ENCODE results near the gene ARHGAP30. TPM values are rescaled to one million over a fixed set of nuclear protein-coding genes. Genes with fewer than 3 reads are reported as not detected.

ARHGAP30 gene
- total and polyA plus RNA-seq, 2 of the 8 experiments (the other 6 are each of a cell fraction or from before 2014, with no cell fraction given), result 0.27 to 0.39 TPM

DNA sequence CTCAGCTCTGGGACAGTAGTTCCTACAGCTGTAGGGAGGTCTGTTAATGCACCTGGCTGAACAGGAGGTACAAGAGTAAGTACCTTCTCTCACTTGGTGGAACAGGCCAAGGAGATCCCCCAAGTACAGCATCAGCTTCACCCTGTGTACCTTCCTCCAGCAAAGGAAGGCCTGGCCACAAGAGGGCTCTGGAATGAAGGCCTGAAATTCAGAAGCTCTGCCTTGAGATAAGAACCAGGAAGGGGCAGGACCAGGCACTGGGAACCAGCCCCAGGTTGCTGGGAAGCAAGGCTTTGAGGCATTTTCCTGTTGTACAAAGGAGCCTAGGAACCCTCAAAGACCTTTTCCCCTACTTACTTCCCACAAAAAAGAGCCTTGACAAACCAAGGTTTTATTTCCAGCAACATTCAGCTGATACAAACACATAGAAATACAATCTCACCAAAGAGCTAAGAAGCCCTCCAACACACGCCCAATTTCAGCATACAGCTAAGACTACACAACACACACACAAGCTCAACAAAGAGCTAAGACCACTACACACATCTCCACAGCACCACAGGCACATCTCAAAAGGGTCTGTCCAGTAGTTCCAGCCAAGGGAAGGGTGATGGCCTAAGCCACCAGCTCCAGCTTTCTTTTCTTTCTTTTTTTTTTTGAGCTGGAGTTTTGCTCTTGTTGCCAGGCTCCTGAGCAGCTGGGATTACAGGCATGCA, 72.2 kb downstream of the ARHGAP30 start (continued):
- no peak for TF ChIP-seq HDAC2 (IDR thresholded peaks at IDR 0.05; ENCODE audit: borderline replicate concordance in 1 of 2, low read depth in 2 of 2, low read length in 2 of 2)

Small RNA genes within 50 kb of the gene (small RNA-seq; reads per million reads assigned to genes)
- gene AL591806.2 (ENCODE audit: insufficient read depth), result not detected

Other genes starting within 250 kb of the ARHGAP30 start
- not detected in 2 replicates for gene CD244, start 207.0 kb downstream of the ARHGAP30 start, total RNA-seq (2021; fragmentation: NEBNext Ultra II Directional; extraction: Animal tissue kit (Norgen Biotek cat#: 25700))
- not detected in 2 replicates for gene CD244, start 207.0 kb downstream of the ARHGAP30 start, polyA plus RNA-seq (2011; rRNA removed)
- gene ITLN1, start 184.7 kb downstream of the ARHGAP30 start, total RNA-seq (2021; fragmentation: NEBNext Ultra II Directional; extraction: Animal tissue kit (Norgen Biotek cat#: 25700)), result not detected in 2 replicates
- gene ITLN1, start 184.7 kb downstream of the ARHGAP30 start, polyA plus RNA-seq (2011; rRNA removed), result not detected in 2 replicates
- 4.7 and 5.6 TPM in 2 replicates for gene ITLN2, start 115.1 kb downstream of the ARHGAP30 start, total RNA-seq (2021; fragmentation: NEBNext Ultra II Directional; extraction: Animal tissue kit (Norgen Biotek cat#: 25700))
- 6.3 and 6.8 TPM in 2 replicates for gene ITLN2, start 115.1 kb downstream of the ARHGAP30 start, polyA plus RNA-seq (2011; rRNA removed)
- 143 and 159 TPM in 2 replicates for gene F11R, start 48.7 kb downstream of the ARHGAP30 start, total RNA-seq (2021; fragmentation: NEBNext Ultra II Directional; extraction: Animal tissue kit (Norgen Biotek cat#: 25700))
- 170 and 200 TPM in 2 replicates for gene F11R, start 48.7 kb downstream of the ARHGAP30 start, polyA plus RNA-seq (2011; rRNA removed)
- 60.4 and 60.9 TPM in 2 replicates for gene TSTD1, start 30.9 kb downstream of the ARHGAP30 start, total RNA-seq (2021; fragmentation: NEBNext Ultra II Directional; extraction: Animal tissue kit (Norgen Biotek cat#: 25700))
- gene TSTD1, start 30.9 kb downstream of the ARHGAP30 start, polyA plus RNA-seq (2011; rRNA removed), result 314 and 360 TPM in 2 replicates
- 68.9 and 74.6 TPM in 2 replicates for gene USF1, start 23.9 kb downstream of the ARHGAP30 start, total RNA-seq (2021; fragmentation: NEBNext Ultra II Directional; extraction: Animal tissue kit (Norgen Biotek cat#: 25700))
- gene USF1, start 23.9 kb downstream of the ARHGAP30 start, polyA plus RNA-seq (2011; rRNA removed), result 45.7 and 50.3 TPM in 2 replicates
- 0.19 and 0.29 TPM in 2 replicates for gene NECTIN4, start 19.7 kb upstream of the ARHGAP30 start, total RNA-seq (2021; fragmentation: NEBNext Ultra II Directional; extraction: Animal tissue kit (Norgen Biotek cat#: 25700))
- gene NECTIN4, start 19.7 kb upstream of the ARHGAP30 start, polyA plus RNA-seq (2011; rRNA removed), result 0.71 and 0.86 TPM in 2 replicates
- 4.0 and 6.5 TPM in 2 replicates for gene KLHDC9, start 28.5 kb upstream of the ARHGAP30 start, total RNA-seq (2021; fragmentation: NEBNext Ultra II Directional; extraction: Animal tissue kit (Norgen Biotek cat#: 25700))
- 15.6 and 18.0 TPM in 2 replicates for gene KLHDC9, start 28.5 kb upstream of the ARHGAP30 start, polyA plus RNA-seq (2011; rRNA removed)
- 71.2 and 74.7 TPM in 2 replicates for gene PFDN2, start 48.1 kb upstream of the ARHGAP30 start, total RNA-seq (2021; fragmentation: NEBNext Ultra II Directional; extraction: Animal tissue kit (Norgen Biotek cat#: 25700))
- 66.2 and 69.6 TPM in 2 replicates for gene PFDN2, start 48.1 kb upstream of the ARHGAP30 start, polyA plus RNA-seq (2011; rRNA removed)
- gene NIT1, start 48.2 kb upstream of the ARHGAP30 start, total RNA-seq (2021; fragmentation: NEBNext Ultra II Directional; extraction: Animal tissue kit (Norgen Biotek cat#: 25700)), result 40.4 and 40.6 TPM in 2 replicates
- 33.0 and 46.3 TPM in 2 replicates for gene NIT1, start 48.2 kb upstream of the ARHGAP30 start, polyA plus RNA-seq (2011; rRNA removed)
- 42.0 and 42.6 TPM in 2 replicates for gene DEDD, start 62.8 kb upstream of the ARHGAP30 start, total RNA-seq (2021; fragmentation: NEBNext Ultra II Directional; extraction: Animal tissue kit (Norgen Biotek cat#: 25700))
- gene DEDD, start 62.8 kb upstream of the ARHGAP30 start, polyA plus RNA-seq (2011; rRNA removed), result 55.9 and 61.7 TPM in 2 replicates
- gene UFC1, start 84.1 kb upstream of the ARHGAP30 start, total RNA-seq (2021; fragmentation: NEBNext Ultra II Directional; extraction: Animal tissue kit (Norgen Biotek cat#: 25700)), result 67.8 and 71.0 TPM in 2 replicates
- gene UFC1, start 84.1 kb upstream of the ARHGAP30 start, polyA plus RNA-seq (2011; rRNA removed), result 60.2 and 102 TPM in 2 replicates
- gene USP21, start 89.6 kb upstream of the ARHGAP30 start, total RNA-seq (2021; fragmentation: NEBNext Ultra II Directional; extraction: Animal tissue kit (Norgen Biotek cat#: 25700)), result 23.9 and 28.2 TPM in 2 replicates
- 36.3 and 53.5 TPM in 2 replicates for gene USP21, start 89.6 kb upstream of the ARHGAP30 start, polyA plus RNA-seq (2011; rRNA removed)
- gene PPOX, start 96.5 kb upstream of the ARHGAP30 start, total RNA-seq (2021; fragmentation: NEBNext Ultra II Directional; extraction: Animal tissue kit (Norgen Biotek cat#: 25700)), result 32.1 and 40.4 TPM in 2 replicates
- gene PPOX, start 96.5 kb upstream of the ARHGAP30 start, polyA plus RNA-seq (2011; rRNA removed), result 37.7 and 39.4 TPM in 2 replicates
- gene B4GALT3, start 107.6 kb upstream of the ARHGAP30 start, total RNA-seq (2021; fragmentation: NEBNext Ultra II Directional; extraction: Animal tissue kit (Norgen Biotek cat#: 25700)), result 42.3 and 45.5 TPM in 2 replicates
- gene B4GALT3, start 107.6 kb upstream of the ARHGAP30 start, polyA plus RNA-seq (2011; rRNA removed), result 43.0 and 61.2 TPM in 2 replicates
- gene ADAMTS4, start 129.2 kb upstream of the ARHGAP30 start, total RNA-seq (2021; fragmentation: NEBNext Ultra II Directional; extraction: Animal tissue kit (Norgen Biotek cat#: 25700)), result 7.2 and 12.4 TPM in 2 replicates
- 4.6 and 6.4 TPM in 2 replicates for gene ADAMTS4, start 129.2 kb upstream of the ARHGAP30 start, polyA plus RNA-seq (2011; rRNA removed)
- gene NDUFS2, start 132.5 kb upstream of the ARHGAP30 start, total RNA-seq (2021; fragmentation: NEBNext Ultra II Directional; extraction: Animal tissue kit (Norgen Biotek cat#: 25700)), result 88.7 and 95.1 TPM in 2 replicates
- 100 and 113 TPM in 2 replicates for gene NDUFS2, start 132.5 kb upstream of the ARHGAP30 start, polyA plus RNA-seq (2011; rRNA removed)
- 0.86 TPM in 1 of 2 replicates, not detected in the other for gene FCER1G, start 145.4 kb upstream of the ARHGAP30 start, total RNA-seq (2021; fragmentation: NEBNext Ultra II Directional; extraction: Animal tissue kit (Norgen Biotek cat#: 25700))
- 0.85 and 1.6 TPM in 2 replicates for gene FCER1G, start 145.4 kb upstream of the ARHGAP30 start, polyA plus RNA-seq (2011; rRNA removed)
- gene APOA2, start 153.7 kb upstream of the ARHGAP30 start, total RNA-seq (2021; fragmentation: NEBNext Ultra II Directional; extraction: Animal tissue kit (Norgen Biotek cat#: 25700)), result not detected in 2 replicates
- gene APOA2, start 153.7 kb upstream of the ARHGAP30 start, polyA plus RNA-seq (2011; rRNA removed), result 0.41 TPM in 1 of 2 replicates, not detected in the other
- gene TOMM40L, start 156.2 kb upstream of the ARHGAP30 start, total RNA-seq (2021; fragmentation: NEBNext Ultra II Directional; extraction: Animal tissue kit (Norgen Biotek cat#: 25700)), result 13.8 and 15.0 TPM in 2 replicates
- gene TOMM40L, start 156.2 kb upstream of the ARHGAP30 start, polyA plus RNA-seq (2011; rRNA removed), result 11.4 and 14.2 TPM in 2 replicates
- not detected in 2 replicates for gene NR1I3, start 168.3 kb upstream of the ARHGAP30 start, total RNA-seq (2021; fragmentation: NEBNext Ultra II Directional; extraction: Animal tissue kit (Norgen Biotek cat#: 25700))
- gene NR1I3, start 168.3 kb upstream of the ARHGAP30 start, polyA plus RNA-seq (2011; rRNA removed), result not detected in 2 replicates
- gene PCP4L1, start 188.9 kb upstream of the ARHGAP30 start, total RNA-seq (2021; fragmentation: NEBNext Ultra II Directional; extraction: Animal tissue kit (Norgen Biotek cat#: 25700)), result 1.0 and 1.9 TPM in 2 replicates
- 0.41 and 0.55 TPM in 2 replicates for gene PCP4L1, start 188.9 kb upstream of the ARHGAP30 start, polyA plus RNA-seq (2011; rRNA removed)
- 4.1 and 6.1 TPM in 2 replicates for gene MPZ, start 240.1 kb upstream of the ARHGAP30 start, total RNA-seq (2021; fragmentation: NEBNext Ultra II Directional; extraction: Animal tissue kit (Norgen Biotek cat#: 25700))
- 5.1 and 8.1 TPM in 2 replicates for gene MPZ, start 240.1 kb upstream of the ARHGAP30 start, polyA plus RNA-seq (2011; rRNA removed)
- gene SDHC, start 244.5 kb upstream of the ARHGAP30 start, total RNA-seq (2021; fragmentation: NEBNext Ultra II Directional; extraction: Animal tissue kit (Norgen Biotek cat#: 25700)), result 216 and 224 TPM in 2 replicates
- 251 and 305 TPM in 2 replicates for gene SDHC, start 244.5 kb upstream of the ARHGAP30 start, polyA plus RNA-seq (2011; rRNA removed)

Data from H1 (cell line).